MM.1S (cell line): ENCODE results near the gene BTBD16.

Experiments used
- CTCF ChIP-seq: fragments of 300-600 bp; sonication (generic); IDR thresholded peaks from 2 replicates; pipeline ENCODE4 v1.5.1; 2016; ENCODE audit warnings: antibody characterized with exemption, low read length, mixed read lengths
- EZH2 ChIP-seq: fragments of 300-600 bp; sonication (generic); optimal IDR thresholded peaks from 2 replicates; pipeline ENCODE3; 2017; ENCODE audit warnings: low read depth, mild to moderate bottlenecking, antibody characterized with exemption, low read length, mixed read lengths

- TF ChIP-seq CTCF (no peak), EZH2 (no peak)
These were observed 11.8 kb downstream of the BTBD16 start for GRCh38 chr10:122282909-122283308.
